HUDEP-2 (cell line): ENCODE data around the gene RAC2.

Experiments
- DNase-seq, 76 experiments: peaks; one replicate each; lab custom pipeline; 2025; ENCODE audit not compliant: unreplicated experiment in 76 of 76; lab: John Stamatoyannopoulos, UW

The RAC2 gene

DNA sequence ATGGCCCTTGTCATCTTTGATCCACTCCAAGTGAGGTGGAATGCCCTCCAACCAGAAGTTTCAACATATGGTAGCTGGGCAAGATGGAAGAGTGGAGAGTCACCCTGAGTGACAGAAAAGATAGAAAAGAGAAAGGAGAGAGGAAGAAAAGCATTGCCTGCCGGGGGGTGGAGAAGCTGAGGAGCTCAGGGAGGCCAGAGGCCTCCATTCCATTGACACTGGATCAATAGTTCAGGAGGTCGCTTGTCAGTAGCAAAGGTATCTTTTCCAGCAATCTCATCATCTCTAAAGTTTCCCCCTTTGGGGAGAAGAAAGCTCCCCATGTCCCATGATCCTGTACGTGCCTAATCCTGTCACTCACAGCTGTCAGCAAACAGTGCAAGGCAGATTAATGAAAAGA lies 49.3 kb downstream of the RAC2 start:
- DNase-seq, result no peak

DNA sequence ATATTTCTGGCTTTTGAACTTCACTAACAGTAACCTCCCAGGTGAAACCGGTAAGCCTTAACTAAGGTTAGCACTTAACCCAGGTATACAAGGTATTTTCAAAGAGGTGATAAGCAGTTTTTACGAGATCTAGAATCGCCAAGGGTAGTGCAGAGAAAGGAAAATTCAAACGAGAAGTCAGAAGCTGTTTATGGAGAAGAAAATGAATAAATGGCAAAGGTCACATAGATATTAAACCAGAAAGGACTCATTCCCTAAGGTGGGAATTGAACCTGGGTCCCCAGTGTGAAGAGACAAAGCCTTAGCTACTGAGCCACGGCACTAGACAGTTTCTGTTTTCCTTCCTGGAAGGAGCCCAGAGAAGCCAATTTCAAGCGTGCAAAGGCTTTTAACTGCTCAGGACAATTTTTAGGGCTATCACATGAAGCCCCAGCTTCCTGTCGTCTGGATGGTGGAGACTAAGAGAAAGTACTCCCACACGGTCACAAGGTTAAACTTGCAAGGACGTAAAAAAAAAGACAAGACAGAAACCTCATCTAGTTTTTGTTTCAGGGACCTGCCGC lies 50.4 kb downstream of the RAC2 start:
- peak in 1 of 76 experiments; percentile 28 for DNase-seq

DNA sequence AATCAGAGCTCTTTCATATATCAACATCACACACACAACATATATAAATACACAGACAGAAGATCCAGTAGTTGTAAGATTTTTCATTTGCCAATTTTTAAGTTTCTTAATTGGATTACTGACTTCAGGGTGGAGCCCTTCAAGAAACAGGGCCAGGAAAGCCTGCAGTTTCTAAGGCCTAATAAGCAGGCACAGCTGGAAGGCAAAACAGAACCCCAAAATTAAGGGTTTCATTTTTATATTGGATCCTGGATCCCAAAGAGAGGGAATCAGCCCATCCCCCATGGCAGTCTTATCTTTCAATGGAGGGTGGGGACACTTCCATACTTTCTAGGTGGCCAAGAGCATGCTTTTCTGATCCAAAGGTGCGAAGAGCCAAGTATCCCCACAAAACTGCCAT lies 51.3 kb downstream of the RAC2 start:
- no peak for DNase-seq

DNA sequence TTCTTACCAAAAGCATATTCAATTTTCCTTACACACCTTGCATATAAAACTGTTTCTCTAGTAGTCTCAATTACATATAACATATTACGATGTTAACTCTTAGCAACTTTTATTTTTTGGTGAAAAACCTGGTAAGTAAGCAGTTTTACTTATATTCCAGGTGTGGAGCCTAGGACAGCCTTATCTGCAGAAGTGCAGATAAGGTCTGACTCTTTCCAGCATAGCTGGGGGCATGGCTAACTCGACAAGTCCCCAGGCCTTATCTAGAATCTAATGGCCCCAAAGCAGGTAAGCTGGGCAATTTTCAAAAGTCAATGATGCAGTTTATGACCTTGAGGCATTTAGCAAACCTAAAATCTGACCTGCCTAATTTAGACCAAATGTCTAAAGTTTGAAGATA lies 51.9 kb downstream of the RAC2 start:
- DNase-seq, result no peak

DNA sequence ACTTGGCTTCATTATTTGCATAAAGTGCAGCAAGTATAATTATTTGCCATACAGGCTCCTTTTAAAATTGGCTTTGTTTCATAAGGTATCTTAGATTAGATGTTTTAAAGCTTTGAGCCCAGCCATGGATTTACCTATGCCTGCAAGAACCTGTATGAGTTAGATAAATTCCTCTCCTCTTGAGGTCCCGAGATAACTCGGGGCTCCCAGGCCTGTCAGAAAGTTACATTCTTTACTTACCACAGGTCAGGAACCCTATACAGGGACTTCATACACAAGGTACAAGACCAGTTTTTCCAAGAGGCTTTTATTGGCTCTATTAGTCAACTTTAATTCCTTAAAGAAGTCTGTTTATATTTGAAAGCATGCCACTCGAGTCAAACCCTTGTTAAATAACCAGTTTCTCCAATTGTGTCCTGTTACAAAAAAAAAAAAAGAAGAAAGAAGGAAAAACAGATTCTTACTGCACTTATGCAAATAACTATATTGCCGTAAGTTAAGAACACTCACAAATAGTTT lies 53.7 kb downstream of the RAC2 start:
- no peak for DNase-seq

DNA sequence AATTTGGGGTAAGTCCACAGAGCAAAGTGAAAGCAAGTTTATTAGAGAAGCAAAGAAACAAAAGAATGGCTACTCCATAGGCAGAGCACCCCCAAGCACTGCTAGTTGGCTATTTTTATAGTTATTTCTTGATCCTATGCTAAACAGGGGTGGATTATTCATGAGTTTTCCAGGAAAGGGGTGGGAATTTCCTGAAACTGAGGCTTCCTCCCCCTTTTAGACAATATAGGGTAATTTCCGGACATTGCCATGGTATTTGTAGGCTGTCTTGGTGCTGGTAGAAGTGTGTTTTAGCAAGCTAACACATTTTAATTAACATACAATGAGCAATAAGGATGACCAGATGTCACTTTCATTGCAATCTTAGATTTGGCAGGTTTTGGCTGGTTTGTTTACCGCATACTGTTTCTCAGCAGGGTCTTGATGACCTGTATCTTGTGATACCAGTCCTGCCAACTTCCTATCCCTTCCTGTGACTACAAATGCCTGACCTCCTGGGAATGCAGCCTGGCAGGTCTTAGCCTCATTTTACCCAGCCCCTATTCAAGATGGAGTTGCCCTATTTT lies 55.1 kb downstream of the RAC2 start:
- DNase-seq, result no peak

DNA sequence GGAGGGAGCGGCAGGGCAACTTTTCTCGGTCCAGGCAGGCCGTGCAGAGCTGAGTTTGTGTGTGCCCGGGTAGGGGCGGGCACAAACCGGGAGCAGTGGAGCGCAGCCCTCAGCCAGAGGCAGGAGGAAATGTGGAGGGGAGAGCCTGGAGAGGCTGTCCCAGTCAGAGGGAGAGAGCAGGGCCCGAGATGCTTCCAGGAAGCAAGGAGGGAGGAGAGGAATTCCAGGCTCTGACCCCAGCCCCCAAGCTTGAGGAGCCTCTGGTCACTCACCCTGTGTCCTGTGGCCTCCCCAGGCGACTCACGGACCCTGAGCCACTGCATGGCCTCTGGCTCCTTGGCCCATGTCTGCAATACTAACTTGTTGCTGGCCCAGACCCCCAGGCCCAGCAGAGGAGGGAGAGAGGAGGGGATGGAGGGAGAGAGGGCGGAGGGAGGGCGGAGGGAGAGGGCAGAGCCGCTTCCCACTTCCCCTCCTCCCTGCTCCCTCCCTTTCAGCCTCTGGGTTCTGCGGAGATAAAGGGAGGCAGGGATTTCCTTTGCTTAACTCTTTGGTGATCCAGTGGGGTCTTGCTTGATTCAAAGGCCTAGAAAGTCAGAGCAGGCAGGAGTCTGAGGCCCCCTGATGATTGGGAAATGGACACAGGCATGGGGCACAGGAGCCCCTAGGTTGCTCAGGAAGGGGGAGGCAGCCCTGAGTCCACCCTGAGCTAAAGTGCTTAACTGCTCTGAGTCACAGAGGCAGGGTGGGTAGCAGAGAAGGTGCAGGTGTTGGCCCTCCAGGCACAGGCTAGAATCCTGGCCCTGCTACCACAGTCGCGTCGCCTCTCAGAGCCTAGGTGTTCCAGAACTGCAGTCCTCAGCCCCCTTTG lies 55.9 kb downstream of the RAC2 start, which contains the start of gene C1QTNF6:
Gene C1QTNF6, minus strand, starts transcription at position 357 of the 871 bp plus-strand sequence. Its CDS starts 34 bp downstream, at position 323.
- no peak for DNase-seq

DNA sequence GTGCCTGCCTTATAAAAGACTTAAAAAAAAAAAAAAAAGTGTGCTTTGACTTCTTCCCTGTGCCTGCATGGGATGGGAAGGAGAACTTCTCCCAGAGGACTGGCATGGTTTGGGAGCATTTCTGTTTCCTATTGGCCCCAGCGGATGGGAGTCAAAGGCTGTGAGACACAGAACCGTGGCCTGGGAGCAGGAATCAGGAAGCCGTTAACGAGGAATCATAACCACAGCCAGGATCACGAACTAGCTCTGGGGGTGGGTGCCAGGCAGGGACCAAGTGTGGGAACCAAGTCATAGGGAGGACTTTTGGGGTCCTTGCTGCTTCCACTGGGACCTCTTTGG lies 56.5 kb downstream of the RAC2 start:
- no peak for DNase-seq

DNA sequence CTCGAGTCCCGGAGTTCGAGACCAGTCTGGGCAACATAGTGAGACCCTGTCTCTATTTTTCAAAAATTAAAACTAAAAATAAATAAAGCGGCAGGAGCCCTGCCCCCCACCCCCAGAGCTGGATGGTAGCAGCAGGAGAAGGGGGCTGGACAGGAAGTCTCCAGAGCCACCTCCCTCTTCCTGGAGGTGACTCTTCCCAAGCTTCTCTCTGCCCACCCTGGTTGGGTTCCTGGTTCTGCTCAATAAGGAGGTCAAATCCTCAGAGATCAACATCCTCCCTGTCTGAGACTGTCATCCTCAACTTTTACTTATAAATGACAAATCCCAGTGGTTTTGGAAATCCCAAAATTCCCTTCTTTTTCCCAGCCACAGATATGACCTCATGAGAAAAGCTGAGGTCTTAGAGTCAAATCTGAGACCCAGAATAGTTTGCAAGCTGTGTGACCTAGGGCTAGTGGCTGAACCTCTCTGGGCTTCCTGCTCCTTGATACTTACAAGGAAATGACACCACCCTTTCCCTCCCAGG lies 57.0 kb downstream of the RAC2 start:
- no peak for DNase-seq

DNA sequence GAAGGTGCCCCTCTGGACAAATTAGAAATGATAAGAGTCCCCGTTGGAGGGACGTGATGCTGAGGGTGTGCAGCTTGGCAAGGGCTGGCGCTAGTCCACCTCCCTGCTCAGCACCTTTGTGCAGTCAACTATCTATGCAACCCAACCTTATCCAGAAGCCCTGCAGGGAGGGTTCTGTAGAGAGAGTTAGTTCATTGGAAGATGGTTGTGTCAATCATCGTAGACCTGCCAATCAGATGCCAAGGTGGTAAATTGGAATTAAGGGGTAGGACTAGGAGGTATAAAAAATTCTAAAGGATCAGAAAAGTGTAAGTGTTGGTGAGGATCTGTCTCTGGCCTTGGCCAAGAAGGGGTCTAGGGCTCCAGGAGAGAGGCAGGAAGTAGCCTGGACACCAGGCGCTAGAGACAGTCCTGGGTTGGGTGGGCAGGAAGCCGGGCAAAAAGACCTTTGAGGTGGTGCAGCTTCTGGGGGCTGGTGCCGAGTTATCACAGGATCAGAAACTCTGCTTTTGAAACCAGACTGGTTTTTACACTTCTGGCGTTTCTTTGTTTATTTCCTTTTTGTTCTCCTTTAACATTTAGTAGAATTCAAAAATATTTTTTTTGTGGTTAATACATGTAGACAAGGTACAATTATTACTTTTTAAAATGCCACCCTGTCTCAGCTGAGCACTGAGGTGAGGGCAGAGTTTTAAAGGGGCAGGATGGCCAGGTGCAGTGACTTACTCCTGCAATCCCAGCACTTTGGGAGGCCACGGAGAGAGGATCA lies 57.7 kb downstream of the RAC2 start:
- peak in 67 of 76 experiments; percentile 15 to 91 (median 60) for DNase-seq

DNA sequence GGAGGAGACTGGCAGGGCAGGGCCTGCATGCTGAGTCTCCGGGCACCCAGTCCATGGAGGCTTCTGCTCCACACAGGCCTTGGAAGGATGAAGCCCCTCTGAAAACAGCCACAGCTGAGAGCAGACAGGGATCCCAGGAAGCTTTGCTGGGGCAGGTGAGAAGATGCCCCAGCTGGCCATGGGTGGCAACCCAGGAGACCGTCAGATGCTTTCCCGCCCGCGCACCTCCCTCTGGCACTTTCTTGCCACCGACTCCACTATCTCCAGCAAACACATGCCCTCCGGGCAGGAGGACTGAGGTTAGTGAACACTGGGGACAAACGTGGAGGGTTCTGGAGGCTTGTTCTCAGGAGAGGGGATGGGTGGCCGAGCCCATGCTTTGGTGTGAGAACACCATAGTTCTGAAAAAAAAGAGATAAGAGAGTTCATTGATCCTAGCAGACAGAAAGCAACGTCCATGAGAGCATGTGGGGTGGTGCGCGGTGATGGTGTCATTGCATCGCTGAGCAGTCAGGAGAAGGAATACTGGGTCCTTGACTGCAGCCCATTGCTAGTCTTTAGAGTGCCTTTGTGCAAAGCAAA lies 58.3 kb downstream of the RAC2 start:
- DNase-seq, result peak in 56 of 76 experiments; percentile 9 to 69 (median 48)

DNA sequence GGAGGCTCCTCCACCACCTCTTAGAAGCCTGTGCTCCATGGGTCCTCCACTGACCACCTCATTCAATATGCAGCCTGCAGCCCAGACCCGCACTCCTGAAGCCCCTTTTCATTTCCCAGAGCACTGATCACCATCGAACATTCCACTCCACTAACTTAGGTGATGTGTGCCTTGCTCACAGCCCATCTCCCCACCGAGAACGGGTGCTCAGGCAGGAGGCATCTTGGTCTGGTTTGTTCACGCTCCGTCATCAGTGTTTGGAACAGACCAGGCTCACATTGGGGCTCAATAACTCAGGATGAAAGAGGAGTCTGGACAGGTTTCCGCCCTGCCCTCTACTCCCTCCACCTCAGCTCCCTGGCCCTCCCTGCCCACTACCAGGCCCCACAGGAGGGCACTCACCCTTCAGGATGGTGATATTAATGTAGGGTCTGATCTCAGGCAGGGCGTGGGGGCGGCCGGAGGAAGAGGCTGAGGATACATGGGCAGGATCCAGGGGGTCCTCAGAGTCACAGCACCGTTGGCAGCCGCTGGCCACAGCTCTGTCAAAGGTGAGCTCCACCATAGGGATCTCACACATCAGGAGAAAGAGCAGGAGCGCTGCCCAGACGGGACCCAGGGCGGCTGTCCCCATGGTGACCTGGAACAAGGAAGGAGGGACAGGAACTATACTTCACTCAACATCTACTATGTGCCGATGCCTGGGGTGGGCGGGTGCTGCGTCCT lies 59.1 kb downstream of the RAC2 start:
- DNase-seq, result no peak

DNA sequence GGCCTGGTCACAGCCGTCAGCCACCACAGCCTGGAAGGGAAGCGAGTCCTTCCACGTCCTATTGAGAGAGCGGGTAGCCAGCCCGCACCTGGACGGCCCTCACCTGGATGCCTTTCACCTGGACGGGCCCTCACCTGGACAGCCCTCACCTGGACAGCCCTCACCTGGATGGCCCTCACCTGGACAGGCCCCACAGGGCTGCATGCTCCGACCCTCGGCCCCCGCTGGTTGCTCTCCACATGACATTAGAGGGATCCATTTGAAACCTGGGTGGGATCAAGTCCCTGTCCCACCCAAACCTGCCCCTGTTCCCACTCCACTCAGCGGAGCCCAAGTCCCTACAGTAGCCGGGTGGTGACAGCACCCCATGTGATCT lies 59.7 kb downstream of the RAC2 start:
- DNase-seq, result no peak

DNA sequence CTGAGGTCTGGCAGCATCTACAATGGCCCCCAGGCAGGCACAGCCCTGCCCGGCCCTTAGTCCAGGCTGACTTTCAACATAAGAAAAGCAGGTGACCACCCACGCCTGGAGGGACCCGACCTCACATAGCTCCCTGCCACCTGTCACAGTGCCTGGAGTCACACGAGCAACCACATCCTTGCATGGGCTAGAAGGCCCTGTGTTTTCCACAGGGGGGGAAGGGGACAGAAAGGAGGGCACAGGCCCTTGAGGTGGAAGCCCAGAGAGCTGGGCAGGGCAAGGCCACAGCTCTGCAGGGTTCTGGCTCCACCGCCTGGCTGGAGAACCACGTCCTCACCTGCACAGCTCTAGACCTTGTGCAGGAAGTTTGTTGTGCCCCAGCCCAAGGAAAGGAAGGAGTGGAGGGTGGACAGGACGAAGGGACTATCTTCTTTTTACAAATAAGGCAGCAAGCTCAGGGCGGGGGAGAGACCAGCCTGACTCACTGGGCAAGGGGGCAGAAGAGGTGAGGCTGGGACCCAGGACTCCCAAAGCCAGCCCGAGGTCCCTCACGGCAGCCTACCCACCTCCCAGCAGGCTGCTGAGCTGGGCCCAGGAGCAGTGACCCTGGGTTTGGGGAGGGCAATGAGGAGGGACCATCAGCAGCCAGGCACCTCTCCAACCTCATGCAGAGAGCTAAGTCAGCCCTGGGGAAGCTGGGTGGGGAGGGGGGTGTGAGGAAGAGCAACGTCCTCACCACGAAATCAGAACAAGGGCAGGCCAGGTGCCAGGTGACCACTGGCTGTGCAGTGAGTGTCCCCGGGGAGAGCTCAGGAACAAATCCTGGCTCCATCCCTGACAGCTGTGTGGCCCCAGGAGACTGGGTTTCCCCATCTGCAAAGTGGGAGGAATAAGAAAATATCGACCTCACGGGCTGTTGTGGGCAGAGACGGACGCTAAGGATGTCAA lies 60.4 kb downstream of the RAC2 start:
- DNase-seq, result no peak

DNA sequence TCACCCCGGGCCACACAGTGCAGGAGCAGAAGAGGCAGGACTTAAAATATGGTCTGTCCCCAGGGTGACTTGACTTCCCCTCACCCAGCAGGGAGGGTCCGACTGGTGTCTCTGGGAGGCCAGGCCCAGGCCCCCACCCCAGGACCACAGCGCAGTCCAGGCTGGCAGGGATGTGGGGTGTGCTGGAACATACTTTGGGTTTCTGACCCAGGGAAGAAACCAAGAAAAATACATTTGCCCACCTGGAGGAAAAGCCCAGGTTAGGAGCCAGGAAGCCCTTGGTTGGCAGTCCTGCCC lies 61.2 kb downstream of the RAC2 start:
- DNase-seq, result no peak

DNA sequence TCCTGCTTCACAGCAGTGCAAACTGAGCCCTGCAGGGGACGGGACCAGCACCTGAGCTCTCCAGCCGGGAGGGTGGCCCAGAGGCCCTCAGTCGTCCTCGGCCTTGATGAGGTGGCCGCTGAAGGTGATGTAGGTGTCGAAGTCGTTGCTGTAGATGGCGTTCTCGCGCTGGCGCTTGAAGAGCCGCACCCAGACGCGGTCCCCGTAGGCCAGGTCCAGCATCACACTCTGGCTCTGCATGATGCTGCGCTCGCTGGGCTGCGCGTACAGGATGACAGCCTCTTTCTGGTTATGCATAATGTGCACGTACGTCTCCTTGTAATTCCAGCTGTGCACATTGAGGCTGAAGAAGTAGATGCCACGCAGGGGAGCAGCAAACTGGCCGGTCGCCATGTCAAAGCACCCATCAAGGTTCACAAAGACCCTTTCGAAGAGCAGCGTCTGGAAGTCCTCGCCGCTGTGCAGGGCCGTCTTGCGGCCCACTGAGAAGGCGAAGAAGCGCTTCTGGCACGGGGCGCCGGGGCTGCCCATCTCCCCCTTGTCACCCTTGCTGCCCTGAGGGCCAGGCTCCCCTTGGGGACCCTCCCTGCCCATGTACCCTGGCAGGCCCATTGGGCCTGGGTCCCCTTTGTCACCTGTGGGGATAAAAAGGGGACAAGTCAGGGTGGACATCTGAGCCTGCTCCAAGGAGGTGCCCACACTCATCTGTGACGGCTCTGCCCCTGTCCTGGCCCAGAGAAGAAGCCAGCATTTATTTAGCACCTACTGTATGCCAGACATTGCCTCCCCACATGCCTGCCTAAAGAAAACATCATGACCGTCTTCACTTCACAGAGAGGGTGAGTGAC lies 61.7 kb downstream of the RAC2 start:
- no peak for DNase-seq

DNA sequence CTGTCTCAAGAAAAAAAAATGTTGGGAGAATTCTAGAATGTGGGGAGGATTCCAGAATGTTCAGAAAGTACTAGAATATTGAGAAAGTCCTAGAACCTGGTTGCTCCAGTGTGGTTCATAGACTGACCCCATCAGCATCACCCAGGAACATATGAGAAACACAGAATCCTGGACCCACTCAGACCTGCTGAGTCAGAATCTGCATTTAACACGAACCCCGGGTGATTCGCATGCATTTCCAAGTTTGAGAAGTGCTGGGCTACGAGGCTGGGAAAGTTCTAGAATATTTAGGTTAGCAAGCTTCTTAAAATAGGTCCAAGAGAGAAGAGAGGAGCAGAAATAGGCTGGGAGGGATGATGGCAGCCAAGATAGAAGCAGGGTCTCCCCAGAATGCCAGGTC lies 62.4 kb downstream of the RAC2 start:
- no peak for DNase-seq
